Activated CD8-positive, alpha-beta memory T cell treated with anti-CD3 and anti-CD28 coated beads, Interleukin-2, amount 50 U/mL, for 24 hours (primary cell): Measurements from ENCODE around the gene ARHGAP22.

Experiments used
- DNase-seq: peaks from one replicate; pipeline ENCODE4 v3.0.0-alpha.2; 2020; ENCODE audit errors: extremely low read depth

ARHGAP22 gene

DNA sequence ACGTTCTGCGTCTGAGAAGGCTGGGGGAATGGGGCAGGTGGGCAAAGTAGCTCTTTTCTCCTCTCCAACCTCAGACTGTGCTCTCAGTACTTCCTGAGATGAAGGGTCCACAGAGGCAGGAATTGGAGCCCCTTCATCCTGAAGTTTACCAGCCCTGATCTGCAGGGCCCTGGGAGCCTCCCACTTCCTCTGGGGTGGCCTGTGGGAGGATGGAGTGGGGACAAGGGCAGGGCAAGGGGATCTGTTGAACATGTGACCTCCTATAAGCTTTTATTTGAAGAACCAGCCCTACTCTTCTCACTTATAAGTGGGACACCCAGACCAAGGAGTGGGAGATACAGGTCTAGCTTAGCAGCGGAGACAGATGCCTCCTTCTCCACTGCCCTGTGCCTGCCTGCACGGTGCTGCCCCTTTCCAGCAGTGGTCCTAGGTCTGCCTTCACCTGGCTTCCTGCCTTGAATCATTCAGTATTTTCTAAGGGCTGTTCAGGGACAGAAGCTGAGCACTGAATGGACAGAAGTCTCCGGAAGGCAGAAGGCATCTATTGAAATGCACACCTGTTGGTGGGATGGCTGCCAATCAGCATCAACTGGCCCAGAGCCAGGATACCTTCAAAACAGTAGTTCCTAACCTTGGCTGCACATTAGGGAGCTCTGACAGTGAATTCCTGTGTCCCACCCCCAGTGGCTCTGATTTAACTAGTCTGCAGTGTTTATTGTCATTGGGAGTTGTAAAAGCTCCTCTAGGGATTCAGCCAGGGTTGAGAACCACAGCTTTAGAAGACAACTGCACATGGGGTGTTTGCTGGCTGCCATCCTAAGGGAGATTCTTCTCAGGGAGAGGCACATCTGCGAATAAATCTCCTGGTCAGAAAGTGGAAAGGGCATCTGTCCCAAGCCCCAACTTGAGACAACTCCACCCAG lies 2.7 kb upstream of the ARHGAP22 start:
- no peak for DNase-seq

DNA sequence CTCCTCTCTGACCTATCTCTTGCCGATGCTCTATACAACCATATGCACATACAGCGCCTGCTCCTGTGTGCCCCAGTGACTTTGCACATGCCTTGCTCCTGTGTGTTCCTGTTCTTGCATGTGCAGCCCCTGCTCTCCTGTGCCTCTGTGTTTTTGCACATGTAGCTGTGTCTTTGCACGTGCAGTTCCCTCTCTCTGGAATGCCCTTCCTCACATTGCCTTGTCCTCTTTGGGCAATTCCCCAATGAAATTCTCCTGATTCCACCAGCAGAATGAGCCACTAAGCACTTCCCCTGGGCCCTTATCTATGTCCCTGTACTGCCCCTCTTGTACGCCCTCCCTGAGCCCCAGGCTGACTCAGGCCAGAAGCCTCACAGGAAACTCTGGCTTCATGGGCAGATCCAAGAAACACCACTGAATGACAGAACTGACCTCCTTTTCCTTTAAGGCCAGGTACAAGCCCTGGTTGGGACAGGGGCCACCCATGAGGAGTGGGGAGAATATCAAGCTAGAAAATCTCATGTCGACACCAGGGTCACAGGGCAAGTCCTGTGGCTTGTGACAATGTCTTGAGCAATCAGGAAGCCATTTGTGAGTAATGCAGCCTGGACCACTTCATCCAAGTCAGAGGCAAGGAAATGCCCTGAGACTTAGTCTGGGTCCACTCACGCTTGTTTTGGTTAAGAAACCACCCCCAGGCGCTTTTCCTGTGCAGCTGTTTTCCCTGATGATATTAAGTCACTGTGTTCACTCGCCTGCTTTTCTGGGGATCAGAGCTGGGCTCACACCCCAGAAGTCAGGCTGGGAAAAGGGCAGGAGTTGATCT lies 1.9 kb upstream of the ARHGAP22 start:
- DNase-seq: no peak

DNA sequence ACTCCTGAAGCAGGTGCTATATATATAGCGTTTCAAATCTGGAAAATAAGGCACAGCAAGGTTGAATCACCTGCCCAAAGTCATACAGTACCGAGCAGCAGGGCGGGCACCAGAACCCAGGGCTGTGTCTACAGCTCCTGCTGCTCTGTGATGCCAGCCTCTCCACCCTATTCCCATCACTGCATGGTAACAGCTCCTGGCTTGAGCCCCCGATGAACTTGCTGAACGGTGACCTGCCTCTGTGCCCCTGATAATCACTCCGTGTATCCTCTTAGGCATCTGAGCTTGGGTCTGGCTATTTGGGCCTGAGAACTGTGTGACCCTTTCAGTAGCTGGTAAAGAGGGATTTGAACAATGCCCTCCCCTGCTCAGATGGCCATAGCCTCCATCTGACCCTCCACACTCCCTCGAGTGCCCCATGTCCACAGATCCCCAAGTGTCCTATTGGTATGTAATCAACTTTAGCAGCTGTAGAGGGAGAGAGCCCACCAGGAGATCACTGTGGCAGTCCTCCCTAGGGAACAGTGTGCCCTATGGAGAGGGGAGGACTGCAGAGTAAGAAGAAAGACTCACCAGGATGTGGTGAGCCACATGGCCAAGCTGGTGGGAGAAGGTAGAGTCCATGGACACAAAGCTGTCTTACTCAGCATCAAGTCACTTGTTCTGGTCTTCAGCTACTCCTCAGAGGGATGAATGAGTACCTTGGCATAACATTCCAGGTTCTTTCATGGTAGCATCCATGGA lies 1.1 kb upstream of the ARHGAP22 start:
- no peak for DNase-seq

DNA sequence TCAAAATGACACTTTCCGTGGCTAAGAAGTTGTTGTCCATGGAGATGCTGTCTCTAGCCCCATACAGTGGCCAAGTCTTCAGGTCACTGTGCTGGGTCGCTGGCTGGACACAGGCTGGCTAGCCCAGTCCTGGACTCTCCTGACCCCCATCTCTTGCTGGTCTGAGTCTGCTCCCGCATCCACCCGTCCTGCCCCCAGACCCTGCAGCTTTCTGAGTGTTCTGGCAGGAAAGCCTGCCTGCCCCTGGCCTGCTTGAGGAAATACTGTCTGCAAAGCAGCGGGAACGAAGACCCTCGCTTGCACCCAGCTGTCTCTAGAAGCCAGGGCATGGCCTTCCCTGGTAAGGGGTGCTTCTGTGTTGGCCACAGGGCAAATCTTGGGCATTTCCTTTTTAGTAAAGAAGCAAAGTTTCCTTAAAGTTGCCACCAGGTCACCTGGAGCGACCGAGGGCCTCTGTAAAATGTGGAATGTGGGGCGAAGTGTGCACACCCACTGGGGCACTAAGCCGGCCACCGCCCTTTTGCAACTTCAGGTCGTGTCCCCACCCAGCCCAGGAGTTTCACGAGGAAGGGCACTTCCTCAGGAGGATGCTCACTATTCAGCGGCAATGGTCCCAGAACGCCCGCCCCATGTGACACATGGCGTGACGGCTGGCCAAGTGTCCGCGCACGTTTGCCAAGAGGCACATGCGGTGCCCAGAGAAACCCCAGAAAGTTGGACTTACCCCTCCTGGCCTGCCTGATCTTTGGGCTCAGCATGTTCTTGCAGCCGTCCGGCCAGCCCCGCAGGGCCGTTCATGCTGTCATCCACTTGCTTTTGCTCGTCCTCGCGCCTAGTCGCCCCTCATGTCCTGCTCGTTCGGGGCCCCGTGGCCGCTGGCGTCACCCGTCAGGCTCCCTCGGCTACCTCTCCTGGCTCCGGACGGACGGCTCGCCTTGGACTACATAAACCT lies 558 bp downstream of the ARHGAP22 start:
- no peak for DNase-seq

DNA sequence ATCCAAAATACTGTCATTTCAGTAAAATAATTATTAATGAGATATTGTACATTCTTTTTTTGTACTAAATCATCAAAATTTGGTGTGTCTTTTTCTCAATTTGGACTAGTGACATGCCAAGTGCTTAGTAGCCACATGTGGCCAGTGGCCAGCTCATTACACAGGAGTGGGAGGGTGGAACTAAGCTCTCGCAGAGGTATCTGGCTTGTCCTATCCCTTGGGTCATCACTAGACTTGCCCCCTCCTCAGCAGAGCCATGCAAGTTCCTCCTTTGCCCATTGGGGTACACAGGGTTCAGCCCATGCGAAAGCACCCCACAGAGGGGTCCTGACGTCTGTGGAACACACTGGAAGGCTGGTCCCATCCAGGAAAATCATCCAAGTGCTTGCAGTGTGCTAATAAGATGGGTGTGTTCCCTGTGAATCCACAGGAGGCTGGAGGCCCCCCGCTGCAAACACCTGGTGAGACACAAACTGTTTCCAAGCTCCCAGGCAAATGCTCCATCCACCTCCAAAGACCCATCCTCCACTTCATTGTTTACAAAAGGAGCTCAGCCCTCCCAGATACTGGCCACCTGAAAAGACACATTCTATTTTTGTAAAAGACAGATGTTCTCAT lies 1.3 kb downstream of the ARHGAP22 start:
- no peak for DNase-seq

DNA sequence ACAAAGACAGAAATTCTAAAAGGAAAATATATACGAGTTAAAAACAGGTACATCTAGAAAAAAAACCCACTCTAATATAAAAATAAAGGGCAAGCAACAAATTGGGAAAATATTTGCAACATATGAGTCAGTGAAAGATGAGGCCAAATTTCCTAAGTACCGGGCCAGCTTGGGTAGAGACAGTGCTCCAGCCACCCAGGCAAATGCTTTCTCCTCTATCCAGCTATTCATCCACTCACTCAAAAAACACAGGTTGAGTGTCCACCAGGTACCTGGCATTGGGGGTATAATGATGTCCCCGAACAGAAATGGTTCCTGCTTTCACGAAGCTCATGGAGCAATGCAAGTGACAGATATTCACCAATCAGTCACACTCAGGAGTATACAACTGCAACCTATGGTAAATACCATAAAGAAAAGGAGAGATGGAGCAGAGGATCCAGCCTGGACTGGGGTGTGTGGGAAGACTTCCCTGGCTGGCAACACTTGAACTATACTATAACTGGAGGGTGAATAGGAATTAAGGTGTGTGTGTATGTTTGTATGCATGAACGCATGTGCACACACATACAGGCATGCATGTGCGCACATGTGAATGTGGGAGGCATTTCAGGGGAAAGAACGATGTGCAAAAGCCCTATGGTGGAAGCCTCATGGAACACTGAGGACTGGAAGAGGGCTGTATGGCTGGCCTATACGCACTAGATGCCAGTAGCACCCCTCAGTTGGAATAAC lies 2.3 kb downstream of the ARHGAP22 start:
- DNase-seq: no peak

DNA sequence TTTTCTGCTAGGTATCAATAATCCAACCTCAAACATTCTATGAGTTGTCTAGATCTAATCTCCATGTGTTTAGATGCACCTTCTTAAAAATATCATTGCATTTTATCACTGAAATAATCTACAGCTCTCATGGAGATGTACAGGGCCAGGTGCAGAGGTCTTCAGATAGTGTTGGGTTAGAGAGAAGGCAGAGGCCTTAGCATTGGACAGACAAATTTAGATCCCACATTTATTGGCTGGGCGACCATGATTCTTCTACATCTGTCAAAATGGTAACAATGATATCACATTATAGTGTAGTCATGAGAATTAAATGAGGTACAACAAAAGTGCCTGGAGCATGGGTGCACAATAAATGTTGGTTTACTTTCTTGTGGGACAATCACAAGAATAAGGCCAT lies 3.1 kb downstream of the ARHGAP22 start:
- DNase-seq: no peak

DNA sequence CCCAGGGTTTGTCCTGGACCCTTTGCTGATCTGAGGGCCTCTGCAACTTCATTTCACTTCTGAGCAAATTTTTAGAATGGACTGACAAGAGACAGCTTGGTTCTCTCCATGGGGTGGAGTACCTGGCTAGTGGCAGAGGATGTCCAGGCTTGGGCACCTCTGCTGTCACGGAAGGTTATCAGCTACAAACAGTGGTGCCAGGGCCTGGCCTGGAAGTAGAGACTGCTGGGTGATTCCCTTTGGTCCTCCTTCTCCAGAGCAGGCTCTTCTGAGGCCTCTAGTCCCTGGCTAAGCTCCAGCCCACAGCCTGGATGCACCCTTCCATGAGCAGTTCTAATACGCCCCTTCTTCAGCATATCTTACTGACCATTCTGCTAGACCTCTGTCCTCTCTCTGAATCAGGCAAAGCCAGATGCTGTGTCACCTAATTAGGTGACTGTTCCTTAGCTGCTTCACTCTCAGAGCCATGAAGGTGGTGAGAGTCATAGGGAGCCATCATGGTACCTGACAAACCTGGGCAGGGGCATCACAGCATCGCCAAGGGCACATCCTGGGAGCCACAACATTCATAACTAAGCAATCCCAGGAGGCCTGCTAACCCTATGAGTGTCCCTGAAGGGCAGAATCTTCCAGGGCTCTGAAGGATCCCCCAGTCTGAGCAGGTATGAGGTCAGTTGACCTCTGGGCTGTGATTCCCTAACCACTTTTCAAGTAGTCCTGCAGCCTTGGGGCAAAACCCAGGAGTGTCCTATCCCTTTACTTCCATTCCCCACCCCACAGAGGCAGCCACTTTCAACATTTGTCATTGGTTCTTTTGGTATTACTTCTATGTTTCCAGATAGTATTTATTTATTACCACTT lies 4.0 kb downstream of the ARHGAP22 start:
- DNase-seq: no peak

DNA sequence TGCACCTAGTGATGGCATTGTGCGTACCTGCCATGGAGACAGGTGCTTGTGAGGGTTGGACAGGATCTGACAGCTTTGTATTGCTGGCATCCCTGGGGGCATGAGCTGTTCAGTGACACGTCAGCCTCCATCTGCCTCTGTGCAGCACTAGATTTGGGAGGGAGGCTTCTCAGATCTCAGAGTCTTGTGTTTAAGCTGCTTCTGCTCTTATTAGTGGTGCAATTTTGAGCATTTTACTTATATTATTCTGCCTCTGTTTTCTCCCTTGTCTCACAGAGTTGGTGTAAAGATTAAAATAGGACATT lies 5.1 kb downstream of the ARHGAP22 start:
- no peak for DNase-seq

DNA sequence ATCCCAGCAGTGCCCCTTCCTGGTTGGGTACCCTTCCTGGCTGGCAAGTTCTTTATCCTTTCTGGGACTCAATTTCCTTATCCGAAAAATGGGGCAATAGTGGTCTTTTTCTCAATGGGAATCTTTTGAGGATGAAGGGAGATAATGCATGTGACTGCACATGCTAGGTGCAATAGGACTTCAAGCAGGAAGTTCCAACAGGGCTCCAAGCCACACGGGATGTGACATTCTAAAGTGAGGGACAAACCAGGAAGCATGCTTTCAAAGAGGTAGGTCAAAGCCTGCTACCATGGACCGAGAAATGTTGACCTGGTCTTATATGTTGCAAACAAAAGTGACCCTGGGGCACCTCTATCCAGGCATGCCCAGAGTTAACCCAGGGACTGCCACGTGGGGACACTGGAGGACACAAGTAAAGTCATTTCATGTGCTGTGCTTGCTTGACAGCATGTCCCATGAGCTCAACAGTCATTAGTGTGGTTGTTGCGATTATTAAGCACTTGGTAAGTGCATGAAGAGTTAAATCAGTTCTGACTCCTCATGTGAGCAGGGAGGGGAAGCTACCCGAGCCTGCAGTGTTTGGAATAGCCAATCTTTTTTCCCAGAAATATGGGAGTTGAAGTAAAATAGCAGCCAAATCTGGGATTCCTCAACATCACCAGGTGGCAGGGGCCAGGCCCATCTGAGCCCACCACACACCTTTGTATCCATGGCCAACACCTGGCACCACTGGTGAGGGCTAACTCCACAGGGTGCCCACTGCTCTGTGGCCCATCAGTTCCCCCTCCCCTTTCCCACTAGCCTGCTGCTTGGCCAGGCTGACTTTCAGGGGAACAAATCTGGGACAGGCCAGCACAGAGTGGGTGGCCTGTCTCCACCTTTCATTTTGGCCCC lies 5.7 kb downstream of the ARHGAP22 start:
- no peak for DNase-seq

DNA sequence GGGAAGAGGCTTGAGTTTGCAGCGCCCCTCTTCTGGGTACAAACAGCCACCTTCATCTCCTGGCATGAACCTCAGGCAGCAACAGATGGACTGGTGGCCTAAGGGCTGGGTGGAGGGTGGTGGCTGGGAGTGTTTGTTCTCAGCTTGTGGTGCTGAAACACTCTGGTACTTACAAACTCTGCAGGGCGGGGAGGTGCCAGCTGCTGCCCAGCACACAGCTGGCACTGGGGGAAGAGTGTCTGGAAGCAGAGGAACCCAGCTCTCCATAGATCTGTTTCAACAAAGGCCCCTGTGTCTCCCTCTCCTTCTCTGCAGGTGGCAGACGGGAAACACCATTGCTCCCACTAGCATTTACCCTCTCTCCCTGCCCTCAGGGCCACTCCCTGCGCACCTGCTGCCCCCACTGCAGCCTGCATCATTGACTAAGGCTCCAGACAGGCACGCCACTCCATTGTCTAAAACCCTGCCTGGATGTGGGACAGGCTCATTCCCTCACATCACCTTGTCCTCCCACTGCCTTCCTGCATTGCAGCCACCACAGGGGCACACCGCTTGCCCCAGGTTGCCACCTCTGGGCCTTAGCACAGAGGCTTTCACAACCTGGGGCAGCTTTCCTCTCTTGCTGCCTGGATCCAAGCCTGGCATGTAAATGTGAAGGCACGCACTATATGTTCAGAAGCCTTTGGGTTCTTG lies 6.5 kb downstream of the ARHGAP22 start:
- DNase-seq: no peak

DNA sequence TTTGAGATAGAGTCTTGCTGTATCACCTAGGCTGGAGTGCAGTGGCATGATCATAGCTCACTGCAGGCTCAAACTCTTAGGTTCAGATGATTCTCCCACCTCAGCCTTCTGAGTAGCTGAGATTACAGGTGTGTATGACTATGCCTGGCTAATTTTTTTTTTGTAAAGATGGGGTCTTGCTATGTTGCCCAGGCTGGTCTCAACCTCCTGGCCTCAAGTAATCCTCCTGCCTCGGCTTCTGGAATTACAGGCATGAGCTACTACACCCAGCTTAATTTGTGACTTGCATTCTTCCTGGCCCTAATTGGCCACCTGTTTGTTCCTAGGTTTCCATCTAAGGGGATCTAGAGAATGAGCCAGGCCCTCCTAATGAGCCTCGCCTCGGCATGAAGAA lies 9.3 kb downstream of the ARHGAP22 start:
- no peak for DNase-seq

DNA sequence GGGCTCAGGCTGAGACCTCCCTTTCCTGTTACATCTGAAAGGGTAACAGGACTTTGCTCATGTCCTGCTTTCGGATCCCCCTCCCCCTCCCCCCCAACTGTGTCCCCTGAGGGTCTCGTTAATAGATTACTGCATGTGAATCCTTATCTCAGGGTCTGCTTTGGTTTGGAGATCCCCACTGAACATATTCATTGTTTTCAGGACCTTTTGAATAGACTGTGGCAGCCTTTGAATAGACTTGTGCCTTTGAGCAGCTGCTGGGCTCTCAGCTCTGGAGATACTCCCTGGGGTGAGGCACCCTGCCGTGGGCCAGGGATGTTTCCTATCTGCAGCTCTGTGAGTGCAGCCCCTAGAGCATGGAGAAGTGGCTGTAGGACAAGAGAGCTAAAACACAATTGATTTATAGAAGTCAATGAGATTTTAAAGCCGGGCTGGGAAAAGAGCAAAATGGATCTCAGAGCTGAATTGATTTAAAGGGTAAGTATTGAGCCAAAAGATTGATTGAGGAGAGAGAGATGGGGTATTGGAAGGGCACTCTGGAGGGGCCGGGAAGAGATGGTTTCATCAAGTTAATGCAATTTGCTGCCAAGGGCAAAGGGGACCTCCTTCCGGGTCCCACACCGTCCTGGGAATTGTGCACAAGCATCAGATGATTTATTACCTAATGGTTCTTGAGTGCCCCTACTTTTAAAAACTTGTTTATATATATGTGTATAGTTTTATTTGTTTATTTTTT lies 9.9 kb downstream of the ARHGAP22 start:
- DNase-seq: no peak

DNA sequence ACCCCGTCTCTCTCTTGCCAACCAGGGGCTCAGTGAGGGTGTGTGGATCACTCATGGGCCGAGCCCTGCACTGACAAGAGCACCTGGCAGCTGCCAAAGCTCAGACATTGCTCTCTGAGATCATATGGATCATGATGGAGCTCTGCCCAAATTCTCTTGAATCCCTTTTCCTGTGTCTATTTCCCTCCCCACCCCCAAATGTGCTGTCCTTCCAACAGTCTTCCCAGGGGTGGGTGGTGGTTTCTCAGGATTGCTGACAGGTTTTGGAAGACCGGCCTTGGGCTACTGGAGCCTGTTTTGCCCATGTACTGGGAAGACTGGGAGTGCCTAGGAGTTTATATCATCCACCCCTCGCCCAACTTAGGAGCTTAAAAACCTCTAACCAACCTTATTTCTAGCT lies 10.5 kb downstream of the ARHGAP22 start:
- no peak for DNase-seq

DNA sequence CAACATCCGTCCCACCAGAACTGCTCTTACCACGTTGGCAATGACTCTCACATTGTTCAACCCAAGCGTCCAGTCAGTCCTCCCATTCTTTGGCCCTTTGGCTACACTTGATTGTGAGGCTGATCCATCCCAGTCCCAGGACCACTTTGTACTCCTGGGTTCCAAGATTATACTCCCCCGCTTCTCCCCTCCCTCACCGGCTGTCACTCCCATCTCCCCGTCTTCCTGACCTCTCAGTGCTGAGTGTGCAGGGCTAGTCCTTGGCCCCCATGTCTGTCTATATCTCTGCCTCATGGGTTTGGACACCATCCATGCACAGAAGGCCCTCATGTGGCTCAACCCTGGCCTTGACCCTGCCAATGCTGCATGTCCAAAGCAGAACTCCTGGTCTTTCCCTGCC lies 12.5 kb downstream of the ARHGAP22 start:
- no peak for DNase-seq

DNA sequence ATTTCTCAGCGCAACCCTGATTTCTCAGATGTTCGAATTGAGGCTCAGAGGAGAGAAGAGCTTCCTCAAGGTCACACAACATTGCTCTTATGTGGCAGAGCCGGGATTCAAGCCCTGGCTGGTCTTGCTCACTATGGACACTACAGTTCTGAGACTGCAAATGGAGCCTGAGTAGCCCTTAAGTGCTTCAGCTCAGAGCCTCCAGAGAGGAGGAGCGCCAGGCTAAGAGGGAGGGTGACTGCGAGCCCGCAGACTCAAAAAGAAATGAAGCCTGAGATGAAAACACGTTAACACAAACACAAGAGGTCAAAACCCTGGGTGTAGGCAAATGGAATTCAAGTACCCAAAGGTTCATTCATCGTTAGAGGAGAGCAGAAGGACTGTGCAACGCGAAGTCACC lies 13.9 kb downstream of the ARHGAP22 start:
- no peak for DNase-seq

DNA sequence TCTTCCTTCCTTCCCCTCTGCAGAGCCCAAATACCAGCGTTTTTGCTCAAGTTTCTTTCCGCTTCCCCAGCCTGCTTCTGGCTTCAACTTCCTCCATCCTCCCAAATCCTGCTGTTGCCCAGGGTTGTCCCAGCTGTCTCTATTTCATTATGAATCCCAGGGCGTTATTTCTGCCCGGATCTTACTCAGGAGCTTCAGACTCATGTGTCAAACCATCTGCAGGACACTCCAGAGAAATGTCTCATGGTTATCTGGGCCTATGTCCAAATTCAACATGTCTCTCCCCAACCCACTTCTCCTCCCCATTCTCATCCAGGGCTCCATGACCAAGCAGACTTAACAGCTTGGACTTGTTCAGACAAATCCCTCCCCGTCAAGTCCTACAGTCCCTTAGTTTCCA lies 15.6 kb downstream of the ARHGAP22 start:
- DNase-seq: no peak
